ENCODE results near the gene ARSG. TPM values are rescaled to one million over a fixed set of nuclear protein-coding genes. Genes with fewer than 3 reads are reported as not detected.
"Not testable (repeated sequence)": the region's sequence is repeated elsewhere in the genome, so short reads cannot be mapped to it uniquely, and the experiment has no call there.

The ARSG gene
- total RNA-seq, 2 donors from 2014 or later, result 4.4 to 14.1 TPM

- no peak overlapping the region for H3K27ac ChIP-seq (ENCODE audit: low read depth, low read length)
These were observed 38.0 kb downstream of the ARSG start for GRCh38 chr17:68329331-68329730.

GRCh38 chr17:68331932-68332331, 40.6 kb downstream of the ARSG start:
- H3K4me1 Mint-ChIP-seq; H3K4me3 ChIP-seq (ENCODE audit: low read length); H3K4me1 ChIP-seq (ENCODE audit: control insufficient read depth, insufficient read depth, low read length); DNase-seq; H3K27ac ChIP-seq (ENCODE audit: low read depth, low read length); H3K9ac ChIP-seq (ENCODE audit: extremely low read depth, low read length, poor library complexity, severe bottlenecking); H3K27ac Mint-ChIP-seq; H3K4me3 Mint-ChIP-seq; H3K27me3 ChIP-seq (ENCODE audit: control insufficient read depth, insufficient read depth, low read length, poor library complexity, severe bottlenecking); H3K36me3 ChIP-seq (ENCODE audit: control insufficient read depth, insufficient read depth, low read length): not testable (repeated sequence)
- Mint-ChIP-seq H3K36me3 (ENCODE audit: low read depth) (peaks cover 13% of the 10 kb centered on the region), H3K27me3 (ENCODE audit: insufficient read depth) (peaks cover 10% of the 10 kb centered on the region), H3K9me3 (peaks cover 47% of the 10 kb centered on the region)
- 92 to 93% methylated on average over 12 of the region's 12 CpGs for WGBS, 2 experiments (ENCODE audit: insufficient coverage in 1 of 2, insufficient read length in 1 of 2)
- H3K9me3 ChIP-seq (ENCODE audit: control insufficient read depth, low read length), result peaks cover 25% of the 10 kb centered on the region

More at GRCh38 chr17:68329331-68329730, 38.0 kb downstream of the ARSG start:
- Mint-ChIP-seq H3K4me3 (no peak overlapping the region), H3K27ac (no peak overlapping the region), H3K4me1 (peaks cover 4% of the 10 kb centered on the region), H3K27me3 (ENCODE audit: insufficient read depth) (peaks cover 14% of the 10 kb centered on the region), H3K36me3 (ENCODE audit: low read depth) (peaks cover 13% of the 10 kb centered on the region), H3K9me3 (peaks cover 54% of the 10 kb centered on the region)
- Histone ChIP-seq H3K27me3 (ENCODE audit: control insufficient read depth, insufficient read depth, low read length, poor library complexity, severe bottlenecking) (peaks cover 10% of the 10 kb centered on the region), H3K4me1 (ENCODE audit: control insufficient read depth, insufficient read depth, low read length) (peaks cover 2% of the 10 kb centered on the region), H3K36me3 (ENCODE audit: control insufficient read depth, insufficient read depth, low read length) (no peaks in the 10 kb centered on the region), H3K9ac (ENCODE audit: extremely low read depth, low read length, poor library complexity, severe bottlenecking) (no peak overlapping the region), H3K9me3 (ENCODE audit: control insufficient read depth, low read length) (peaks cover 33% of the 10 kb centered on the region), H3K4me3 (ENCODE audit: low read length) (no peak overlapping the region)
- DNase-seq, result no peak
- WGBS, 2 experiments (ENCODE audit: insufficient coverage in 1 of 2, insufficient read length in 1 of 2), result 94 to 95% methylated on average over 6 to 7 of the region's 7 CpGs
- no peak for TF ChIP-seq CTCF (conservative IDR thresholded peaks at IDR 0.05)

- no peak overlapping the region for H3K9ac ChIP-seq (ENCODE audit: extremely low read depth, low read length, poor library complexity, severe bottlenecking)
- Mint-ChIP-seq H3K27ac (no peak overlapping the region), H3K4me3 (no peak overlapping the region), H3K36me3 (ENCODE audit: low read depth) (peaks cover 13% of the 10 kb centered on the region), H3K4me1 (no peaks in the 10 kb centered on the region), H3K9me3 (peaks cover 44% of the 10 kb centered on the region), H3K27me3 (ENCODE audit: insufficient read depth) (no peaks in the 10 kb centered on the region)
- no peaks in the 10 kb centered on the region for H3K4me1 ChIP-seq (ENCODE audit: control insufficient read depth, insufficient read depth, low read length)
- H3K4me3 ChIP-seq (ENCODE audit: low read length), result no peak overlapping the region
- TF ChIP-seq CTCF (conservative IDR thresholded peaks at IDR 0.05), result no peak
- WGBS, 2 experiments (ENCODE audit: insufficient coverage in 1 of 2, insufficient read length in 1 of 2), result 93 to 100% methylated on average over 5 to 9 of the region's 9 CpGs
- DNase-seq, result no peak
- H3K36me3 ChIP-seq (ENCODE audit: control insufficient read depth, insufficient read depth, low read length), result no peaks in the 10 kb centered on the region
- H3K27me3 ChIP-seq (ENCODE audit: control insufficient read depth, insufficient read depth, low read length, poor library complexity, severe bottlenecking), result no peaks in the 10 kb centered on the region
- no peak overlapping the region for H3K27ac ChIP-seq (ENCODE audit: low read depth, low read length)
- peaks cover 15% of the 10 kb centered on the region for H3K9me3 ChIP-seq (ENCODE audit: control insufficient read depth, low read length)
These were observed 43.1 kb downstream of the ARSG start for GRCh38 chr17:68334393-68334792.

GRCh38 chr17:68341482-68341881, 50.2 kb downstream of the ARSG start:
- Histone ChIP-seq H3K4me3 (ENCODE audit: low read length) (no peak overlapping the region), H3K4me1 (ENCODE audit: control insufficient read depth, insufficient read depth, low read length) (no peaks in the 10 kb centered on the region), H3K9me3 (ENCODE audit: control insufficient read depth, low read length) (no peaks in the 10 kb centered on the region), H3K9ac (ENCODE audit: extremely low read depth, low read length, poor library complexity, severe bottlenecking) (no peak overlapping the region), H3K27ac (ENCODE audit: low read depth, low read length) (no peak overlapping the region), H3K27me3 (ENCODE audit: control insufficient read depth, insufficient read depth, low read length, poor library complexity, severe bottlenecking) (no peaks in the 10 kb centered on the region), H3K36me3 (ENCODE audit: control insufficient read depth, insufficient read depth, low read length) (no peaks in the 10 kb centered on the region)
- Mint-ChIP-seq H3K9me3 (no peaks in the 10 kb centered on the region), H3K36me3 (ENCODE audit: low read depth) (no peaks in the 10 kb centered on the region), H3K27ac (no peak overlapping the region), H3K27me3 (ENCODE audit: insufficient read depth) (no peaks in the 10 kb centered on the region), H3K4me1 (peaks cover 3% of the 10 kb centered on the region), H3K4me3 (no peak overlapping the region)
- no peak for DNase-seq
- no peak for TF ChIP-seq CTCF (conservative IDR thresholded peaks at IDR 0.05)
- 94 to 95% methylated on average over 5 of the region's 5 CpGs for WGBS, 2 experiments (ENCODE audit: insufficient coverage in 1 of 2, insufficient read length in 1 of 2)

Data from endodermal cell (in vitro differentiated cells).